ENCODE data around the gene SUGT1.

DNA sequence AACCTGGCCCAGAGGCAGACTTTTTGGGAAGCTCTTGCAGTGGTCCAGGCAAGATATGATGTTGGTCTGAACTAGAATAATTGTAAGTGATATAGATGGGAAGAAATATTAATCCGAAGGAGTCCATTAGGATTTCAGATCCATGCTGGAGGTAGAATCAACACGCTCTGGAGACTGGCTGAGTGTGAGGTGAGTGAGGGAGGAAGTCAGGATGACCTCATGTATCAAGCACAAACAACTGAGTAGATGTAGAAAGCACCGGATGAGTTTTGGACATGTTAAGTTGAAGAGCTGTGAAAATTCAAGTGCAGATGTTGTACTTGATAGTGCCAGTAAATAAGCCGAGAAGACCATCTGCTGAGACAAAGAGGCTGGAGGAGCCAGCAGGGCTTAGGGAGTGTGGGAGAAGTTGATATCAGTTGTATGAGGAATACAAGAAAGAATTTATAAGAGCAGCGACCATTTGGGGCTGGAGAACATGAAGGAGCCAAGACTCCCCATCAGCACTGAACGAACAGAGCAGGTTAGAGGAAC lies 92.3 kb downstream of the SUGT1 start:
- TF ChIP-seq, protein P1, sequence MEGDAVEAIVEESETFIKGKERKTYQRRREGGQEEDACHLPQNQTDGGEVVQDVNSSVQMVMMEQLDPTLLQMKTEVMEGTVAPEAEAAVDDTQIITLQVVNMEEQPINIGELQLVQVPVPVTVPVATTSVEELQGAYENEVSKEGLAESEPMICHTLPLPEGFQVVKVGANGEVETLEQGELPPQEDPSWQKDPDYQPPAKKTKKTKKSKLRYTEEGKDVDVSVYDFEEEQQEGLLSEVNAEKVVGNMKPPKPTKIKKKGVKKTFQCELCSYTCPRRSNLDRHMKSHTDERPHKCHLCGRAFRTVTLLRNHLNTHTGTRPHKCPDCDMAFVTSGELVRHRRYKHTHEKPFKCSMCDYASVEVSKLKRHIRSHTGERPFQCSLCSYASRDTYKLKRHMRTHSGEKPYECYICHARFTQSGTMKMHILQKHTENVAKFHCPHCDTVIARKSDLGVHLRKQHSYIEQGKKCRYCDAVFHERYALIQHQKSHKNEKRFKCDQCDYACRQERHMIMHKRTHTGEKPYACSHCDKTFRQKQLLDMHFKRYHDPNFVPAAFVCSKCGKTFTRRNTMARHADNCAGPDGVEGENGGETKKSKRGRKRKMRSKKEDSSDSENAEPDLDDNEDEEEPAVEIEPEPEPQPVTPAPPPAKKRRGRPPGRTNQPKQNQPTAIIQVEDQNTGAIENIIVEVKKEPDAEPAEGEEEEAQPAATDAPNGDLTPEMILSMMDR (IDR thresholded peaks at IDR 0.05; ENCODE audit: insufficient read depth, low read length, poor library complexity, severe bottlenecking), result no peak
- no peak for TF ChIP-seq EZH2phosphoT487 (conservative IDR thresholded peaks at IDR 0.05; ENCODE audit: low read length)
